HL-60 (cell line): ENCODE data around the gene ALPI.

ENCODE experiments used
- CTCF ChIP-seq: IDR thresholded peaks from one replicate; pipeline ENCODE4 v1.5.1; 2011; ENCODE audit warnings: low read length, control low read depth, inconsistent platforms; ENCODE audit not compliant: insufficient read depth
- POLR2AphosphoS5 ChIP-seq: IDR thresholded peaks from 2 replicates; pipeline ENCODE4 v1.6.1; 2012; ENCODE audit warnings: low read depth
- REST ChIP-seq: IDR thresholded peaks from 2 replicates; pipeline ENCODE4 v1.6.1; 2012; ENCODE audit warnings: low read depth; ENCODE audit not compliant: insufficient replicate concordance

- no peak for TF ChIP-seq CTCF
- TF ChIP-seq REST: no peak
- no peak for TF ChIP-seq POLR2AphosphoS5
Measured at GRCh38 chr2:232504438-232504837, 48.5 kb downstream of the ALPI start.
